Measurements from ENCODE around the gene PER1.

- TF ChIP-seq CTCF (IDR thresholded peaks at IDR 0.05): no peak
- no peak for TF ChIP-seq POLR2A (IDR thresholded peaks at IDR 0.05)
These were observed 52.1 kb downstream of the PER1 start for GRCh38 chr17:8100111-8100510.
